NCI-H187 (cell line): ENCODE results near the gene SYNDIG1.

Experiments
- DNase-seq, 2 experiments: peaks; one replicate each; lab custom pipeline; 2025; lab: John Stamatoyannopoulos, UW

SYNDIG1 gene

GRCh38 chr20:24567508-24567907 is 98.1 kb downstream of the SYNDIG1 start:
- no peak for DNase-seq

GRCh38 chr20:24568842-24569241 is 99.4 kb downstream of the SYNDIG1 start:
- DNase-seq, result no peak

- DNase-seq, result no peak
These were observed 101.7 kb downstream of the SYNDIG1 start for GRCh38 chr20:24571159-24571558.

- DNase-seq, result no peak
These were observed 102.7 kb downstream of the SYNDIG1 start for GRCh38 chr20:24572140-24572539.

- DNase-seq, result no peak
These were observed 103.4 kb downstream of the SYNDIG1 start for GRCh38 chr20:24572862-24573261.

- DNase-seq, result no peak
These were observed 104.1 kb downstream of the SYNDIG1 start for GRCh38 chr20:24573557-24573956.

GRCh38 chr20:24574307-24574706 is 104.9 kb downstream of the SYNDIG1 start:
- no peak for DNase-seq

- DNase-seq, result no peak
These were observed 105.4 kb downstream of the SYNDIG1 start for GRCh38 chr20:24574797-24575196.

- no peak for DNase-seq
These were observed 106.4 kb downstream of the SYNDIG1 start for GRCh38 chr20:24575811-24576210.

GRCh38 chr20:24576447-24576846 is 107.0 kb downstream of the SYNDIG1 start:
- no peak for DNase-seq

GRCh38 chr20:24577271-24577909 is 108.0 kb downstream of the SYNDIG1 start:
- DNase-seq, result no peak

GRCh38 chr20:24578567-24579415 is 109.4 kb downstream of the SYNDIG1 start:
- DNase-seq, result no peak

GRCh38 chr20:24579475-24579874 is 110.0 kb downstream of the SYNDIG1 start:
- no peak for DNase-seq

GRCh38 chr20:24580006-24580405 is 110.6 kb downstream of the SYNDIG1 start:
- no peak for DNase-seq

- no peak for DNase-seq
These were observed 111.4 kb downstream of the SYNDIG1 start for GRCh38 chr20:24580855-24581254.

GRCh38 chr20:24581443-24582170 is 112.2 kb downstream of the SYNDIG1 start:
- no peak for DNase-seq

- no peak for DNase-seq
These were observed 113.1 kb downstream of the SYNDIG1 start for GRCh38 chr20:24582373-24583168.

- no peak for DNase-seq
These were observed 113.9 kb downstream of the SYNDIG1 start for GRCh38 chr20:24583169-24583792.

GRCh38 chr20:24584078-24584477 is 114.6 kb downstream of the SYNDIG1 start:
- DNase-seq, result no peak

- no peak for DNase-seq
These were observed 115.3 kb downstream of the SYNDIG1 start for GRCh38 chr20:24584538-24585356.
